ELF-1 (cell line): ENCODE results near the gene RAD51B.
A peak's percentile ranks its signal among the peaks of the same experiment; 100 is the strongest.
"Not testable (repeated sequence)": the region's sequence is repeated elsewhere in the genome, so short reads cannot be mapped to it uniquely, and the experiment has no call there.

Source experiments
- DNase-seq: peaks from one replicate; pipeline ENCODE4 v3.0.0-alpha.2; 2016; ENCODE audit warnings: low read depth, low spot score

The RAD51B gene

DNA sequence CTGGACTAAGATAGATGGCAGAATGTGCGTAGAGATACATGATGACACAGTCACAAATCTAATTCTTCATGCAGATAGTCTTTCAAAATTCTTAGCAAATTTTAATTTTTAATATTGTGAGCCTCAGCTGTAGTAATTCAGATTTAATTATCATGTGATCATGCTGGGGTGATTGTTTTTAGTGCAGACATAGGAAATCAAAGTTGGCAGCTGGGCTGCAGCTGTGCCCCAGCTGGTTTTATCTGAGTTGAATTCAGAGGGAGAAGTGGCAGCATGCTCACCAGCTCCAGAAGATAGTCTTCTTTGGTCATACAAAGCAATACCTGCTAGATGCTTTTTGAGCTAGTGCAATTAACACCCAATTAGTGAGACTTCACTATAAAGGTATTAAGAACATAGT lies 292.9 kb downstream of the RAD51B start:
- DNase-seq, result no peak

DNA sequence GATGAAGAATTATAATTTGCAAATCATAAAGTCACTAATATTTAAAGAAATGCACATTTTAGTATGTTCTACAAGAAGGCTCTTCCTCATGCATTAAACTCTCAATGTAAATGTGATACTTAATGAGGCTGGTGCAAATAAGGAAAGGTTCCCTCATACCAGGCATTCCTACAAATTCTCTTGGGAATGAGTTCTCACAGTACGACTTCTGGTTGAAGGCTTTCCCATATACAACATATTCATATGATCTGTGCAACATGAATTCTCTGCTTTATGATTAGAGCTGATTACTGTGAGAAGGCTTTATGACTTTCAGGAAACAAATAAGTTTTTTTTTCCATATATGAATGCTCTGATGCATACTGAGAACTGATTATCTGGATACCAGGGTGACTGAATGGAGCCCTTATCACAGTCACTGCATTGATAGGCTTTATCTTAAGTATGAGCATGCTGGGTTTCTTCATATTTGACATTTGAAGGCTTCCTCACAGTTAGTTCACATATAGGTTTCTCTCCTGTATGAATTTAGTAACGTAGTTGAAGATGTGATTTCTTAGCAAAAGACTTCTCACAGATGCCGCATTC lies 293.9 kb downstream of the RAD51B start:
- DNase-seq, result no peak

DNA sequence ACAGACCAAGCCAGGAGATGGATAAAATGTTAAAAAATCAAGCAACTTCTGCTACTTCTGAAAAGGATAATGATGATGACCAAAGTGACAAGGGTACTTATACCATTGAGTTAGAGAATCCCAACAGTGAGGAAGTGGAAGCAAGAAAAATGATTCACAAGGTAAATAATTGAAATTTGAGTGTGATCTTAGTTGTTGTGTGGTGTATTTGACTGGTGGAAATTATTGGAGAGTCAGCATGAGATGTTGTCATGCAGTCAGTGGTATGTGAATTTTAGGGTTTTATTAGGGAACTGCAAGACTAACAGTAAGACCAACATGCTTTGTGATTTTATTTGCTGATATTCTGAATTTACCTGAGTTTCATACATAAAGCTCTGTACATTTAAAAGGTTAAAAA lies 296.4 kb downstream of the RAD51B start:
- DNase-seq, result not testable (repeated sequence)

GRCh38 chr14:68122651-68123050 lies 303.1 kb downstream of the RAD51B start:
- no peak for DNase-seq

GRCh38 chr14:68124050-68124449 lies 304.5 kb downstream of the RAD51B start:
- no peak for DNase-seq

DNA sequence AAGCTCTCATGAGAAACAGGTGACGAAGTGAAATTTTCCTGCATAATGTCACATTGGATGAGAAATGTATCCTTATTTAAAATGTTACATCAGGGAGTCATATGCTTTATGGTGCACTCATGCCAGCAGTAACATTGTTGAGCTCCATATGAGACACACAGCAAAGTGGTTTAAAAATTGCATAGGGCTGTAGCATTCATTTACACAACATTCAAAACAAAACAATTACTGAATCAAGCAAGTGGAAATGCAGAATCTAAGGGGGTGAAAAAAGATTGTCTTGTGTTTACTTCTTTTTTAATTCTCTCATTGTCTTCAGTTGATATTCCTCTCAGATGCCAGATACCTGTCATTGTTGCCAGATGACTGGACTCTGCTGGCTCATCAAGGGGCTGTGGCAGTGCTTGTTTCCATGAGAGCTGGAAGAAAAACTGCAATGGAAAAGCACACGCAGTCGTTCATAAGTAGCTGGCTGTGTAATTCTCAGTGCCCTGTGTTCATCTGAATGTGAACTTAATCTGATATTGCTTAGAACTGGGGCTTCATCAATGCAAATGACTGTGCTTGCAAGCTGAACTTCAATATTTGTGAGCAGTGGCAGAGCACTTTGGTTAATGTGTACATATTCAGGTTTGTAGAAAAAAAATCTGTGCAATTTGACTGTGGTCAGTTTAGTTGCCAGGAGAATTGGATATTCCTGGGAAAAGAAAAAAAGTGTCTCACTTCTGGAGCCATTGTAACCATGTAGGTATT lies 305.6 kb downstream of the RAD51B start:
- DNase-seq, result no peak

GRCh38 chr14:68127166-68127565 lies 307.6 kb downstream of the RAD51B start:
- DNase-seq, result no peak

GRCh38 chr14:68131907-68132306 lies 312.3 kb downstream of the RAD51B start:
- no peak for DNase-seq

DNA sequence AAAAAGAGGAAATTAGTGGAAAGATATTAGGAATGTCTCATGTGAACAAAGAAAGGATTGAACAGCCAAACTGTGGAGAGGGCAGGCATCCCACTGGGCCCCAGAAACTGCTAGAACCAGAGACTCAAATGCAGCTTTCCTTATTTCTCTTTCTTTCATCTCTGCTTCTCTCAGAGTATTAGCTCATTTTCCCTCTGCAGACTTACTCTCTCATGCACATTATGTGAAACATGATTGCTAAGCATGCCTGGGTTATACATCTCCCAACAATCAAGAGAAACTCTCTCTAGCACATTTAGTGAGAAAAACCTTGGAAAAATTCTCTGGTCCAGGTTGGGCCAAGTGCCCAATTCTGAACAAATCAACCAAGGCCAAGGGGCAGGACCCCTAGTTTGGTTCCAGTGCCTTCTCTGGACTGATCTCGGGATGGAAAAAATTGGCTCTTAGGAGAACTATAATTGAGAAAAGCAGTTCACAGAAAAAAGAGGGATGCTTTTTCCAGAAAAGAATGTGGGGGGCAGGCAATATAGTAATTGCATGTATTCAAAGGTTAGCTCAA lies 313.1 kb downstream of the RAD51B start:
- DNase-seq, result no peak

GRCh38 chr14:68133856-68134255 lies 314.3 kb downstream of the RAD51B start:
- DNase-seq, result no peak

GRCh38 chr14:68135028-68135427 lies 315.4 kb downstream of the RAD51B start:
- no peak for DNase-seq

DNA sequence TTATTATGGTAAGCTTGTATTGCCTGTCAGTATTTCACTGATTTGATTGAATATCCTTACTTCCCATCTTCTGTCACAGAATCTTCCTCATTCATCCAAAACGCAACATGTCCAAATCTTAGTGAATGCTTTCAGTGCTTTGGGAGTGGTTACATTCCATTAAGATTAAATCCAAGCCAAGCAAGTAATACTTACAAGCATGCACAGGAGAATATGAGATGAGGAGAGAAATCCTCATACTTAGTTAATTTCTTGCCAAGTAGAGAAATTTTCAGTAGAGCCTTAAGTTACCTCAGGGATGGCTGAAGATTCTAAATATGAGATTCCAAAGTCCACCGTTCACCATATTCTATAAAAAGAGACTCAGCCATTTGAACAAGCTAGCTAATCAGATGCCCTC lies 316.0 kb downstream of the RAD51B start:
- DNase-seq, result no peak

- DNase-seq, result peak; percentile 98
Measured at GRCh38 chr14:68137704-68138619, 318.4 kb downstream of the RAD51B start.

DNA sequence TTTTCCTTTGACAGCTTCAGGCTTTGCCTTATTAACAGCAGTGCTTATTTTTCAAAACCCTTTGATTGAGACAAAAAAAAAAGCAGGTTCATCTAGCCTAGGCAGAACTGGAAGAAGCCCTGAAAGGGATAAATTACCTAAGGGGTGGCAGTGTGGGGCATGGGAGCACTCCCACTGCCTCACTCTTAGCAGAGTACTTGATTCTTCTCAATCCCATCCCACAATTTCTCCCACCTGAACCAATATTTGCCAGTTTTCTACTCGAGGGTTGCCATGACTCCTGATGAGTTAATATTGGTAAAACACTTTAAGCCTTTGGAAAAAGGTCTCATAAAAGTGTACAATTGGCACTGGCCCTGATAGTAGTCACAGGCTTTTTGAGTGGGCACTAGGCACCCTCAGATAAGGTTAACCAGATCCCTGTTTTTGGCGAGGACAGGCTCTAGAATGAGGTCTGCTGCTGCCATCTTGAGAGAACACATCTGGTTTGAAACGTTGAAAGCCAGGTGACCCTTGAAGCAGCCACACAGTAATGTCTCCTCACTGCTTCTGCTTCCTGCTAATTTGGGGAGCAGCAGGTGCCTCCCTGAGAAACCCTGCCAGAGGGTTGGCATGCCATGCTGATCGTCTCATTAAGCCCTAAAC lies 320.0 kb downstream of the RAD51B start:
- DNase-seq, result no peak

DNA sequence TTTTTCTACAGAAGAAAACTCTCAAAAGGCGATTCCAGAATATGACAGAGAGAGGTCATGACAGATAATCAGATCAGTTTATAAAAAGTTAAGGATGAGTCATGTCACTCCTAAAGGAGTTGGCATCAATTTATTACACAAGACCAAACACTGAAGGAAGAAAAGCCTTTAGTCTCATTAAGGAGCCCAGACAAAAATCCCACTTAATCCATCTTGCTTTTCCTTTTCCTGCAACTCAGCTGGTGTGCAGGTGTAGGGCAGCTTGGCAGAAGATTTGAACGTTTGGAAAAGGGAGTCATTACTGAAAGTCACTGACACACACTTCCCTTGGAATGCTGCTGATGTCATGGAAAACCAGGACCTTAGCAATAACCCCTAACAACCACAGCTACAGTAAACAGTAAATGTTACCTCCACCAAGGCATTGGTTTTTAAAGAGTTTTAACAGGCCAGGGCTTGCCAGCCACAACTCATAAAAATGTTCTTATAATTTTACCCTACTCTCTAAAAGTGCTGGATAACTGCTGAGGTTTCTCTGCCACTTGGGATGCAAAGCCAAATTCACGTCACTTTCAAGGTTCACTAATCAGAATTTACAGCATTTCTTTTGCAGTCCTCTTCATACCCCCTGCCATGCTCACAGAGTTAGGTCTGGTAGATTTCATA lies 320.6 kb downstream of the RAD51B start:
- DNase-seq, result peak; percentile 73

GRCh38 chr14:68140806-68141205 lies 321.2 kb downstream of the RAD51B start:
- no peak for DNase-seq

DNA sequence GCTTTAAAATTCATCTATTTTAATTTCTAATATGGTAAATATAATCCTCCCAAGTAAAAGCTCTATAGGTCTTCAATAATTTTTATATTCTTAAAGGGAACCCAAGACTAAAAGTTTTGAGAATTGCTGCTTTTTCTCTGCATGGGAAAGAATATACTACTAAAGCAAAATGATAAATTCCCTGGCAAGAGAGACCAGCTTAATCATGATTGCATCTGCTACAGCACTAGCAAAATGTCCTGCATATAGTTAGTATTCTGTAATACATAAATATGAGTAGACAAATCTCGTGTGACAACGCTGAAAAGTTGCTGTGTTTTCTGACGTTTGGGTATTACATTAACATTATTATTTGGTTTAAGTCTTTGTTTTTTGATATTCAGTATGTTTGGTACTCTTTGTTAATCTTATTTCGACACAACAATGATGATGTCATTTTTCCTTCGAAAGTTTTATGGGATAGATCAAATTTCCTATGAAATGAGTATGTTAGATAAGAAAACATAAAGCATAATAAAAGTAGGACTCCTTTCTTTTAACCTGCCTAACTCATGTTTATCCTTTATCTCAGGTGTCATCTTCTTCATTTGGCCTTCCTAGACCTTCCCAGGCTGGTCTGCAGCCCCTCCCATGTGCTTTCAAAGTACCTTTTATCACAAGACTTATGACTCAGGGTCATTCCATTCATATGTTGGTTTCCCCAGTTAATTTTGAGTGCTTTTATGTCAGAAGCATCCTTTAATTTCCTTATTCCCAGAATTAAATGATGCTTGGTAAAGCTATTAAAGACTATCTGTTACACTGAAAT lies 321.9 kb downstream of the RAD51B start:
- DNase-seq, result no peak

DNA sequence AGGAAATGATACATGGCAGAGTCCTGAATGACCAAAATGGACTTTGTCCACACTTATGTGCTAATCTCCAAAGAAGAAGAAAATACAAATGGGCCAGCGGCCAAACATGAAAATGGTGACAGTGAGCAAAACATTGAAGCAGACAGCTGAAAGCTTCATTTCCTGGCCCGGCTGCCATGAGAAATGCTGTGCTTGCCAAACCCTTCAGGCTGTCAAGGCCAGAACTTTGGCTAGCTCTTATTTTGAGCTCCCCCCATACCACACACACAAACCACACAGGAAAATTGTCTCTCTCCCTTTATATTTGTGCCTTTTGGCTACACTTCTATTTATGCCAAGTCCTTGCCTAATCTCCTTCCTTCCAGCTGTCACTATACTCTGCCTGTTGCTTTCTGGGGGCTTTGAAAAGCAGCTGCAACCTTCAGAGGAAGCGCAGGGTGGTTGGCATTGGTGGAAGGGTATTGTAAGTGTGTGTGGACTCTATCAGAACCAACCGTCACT lies 323.8 kb downstream of the RAD51B start:
- no peak for DNase-seq

DNA sequence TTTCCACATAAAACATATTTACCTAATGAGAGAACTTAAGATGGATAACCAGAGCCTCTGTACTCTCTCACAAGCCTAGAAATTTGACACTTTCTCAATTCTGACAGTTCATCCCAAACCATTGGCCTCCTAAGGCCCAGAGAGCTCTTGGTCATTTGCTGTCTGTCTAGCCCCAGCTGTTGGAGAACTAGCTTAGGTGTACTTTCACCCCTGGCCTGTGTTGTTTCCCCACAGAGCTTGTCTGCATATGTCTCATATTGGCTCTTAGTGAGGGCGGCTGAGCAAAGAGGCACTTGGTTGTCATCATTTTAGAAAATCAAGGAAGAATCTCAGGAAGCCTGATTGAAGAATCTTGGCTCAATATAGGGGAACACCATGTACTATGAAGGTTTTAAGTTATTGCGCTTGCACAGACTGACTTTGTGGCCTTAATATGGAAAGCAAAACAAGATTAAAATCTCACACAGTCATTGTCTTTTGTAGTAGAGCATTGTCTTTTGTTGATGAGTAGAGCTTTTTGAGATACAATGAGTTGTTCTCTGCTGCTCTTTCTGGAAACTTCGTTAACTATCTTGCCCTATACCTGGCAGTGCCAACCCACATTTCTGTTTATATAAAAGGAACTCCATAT lies 324.6 kb downstream of the RAD51B start:
- no peak for DNase-seq

- DNase-seq, result no peak
Measured at GRCh38 chr14:68145036-68145435, 325.5 kb downstream of the RAD51B start.
